Activated naive CD4-positive, alpha-beta T cell treated with anti-CD3 and anti-CD28 coated beads, Interleukin-2, amount 10 ng/mL, durations not matched to agents 7 days and 5 days (primary cell): ENCODE results near the gene CISTR.
"Not testable (repeated sequence)": the region's sequence is repeated elsewhere in the genome, so short reads cannot be mapped to it uniquely, and the experiment has no call there.

Experiments
- CTCF ChIA-PET: fragments of 350-600 bp; sonication (Branson Sonifier 250); formaldehyde crosslinking; loops from one replicate; lab custom pipeline; 2021; ENCODE audit warnings: antibody characterized with exemption; lab: Charles Lee
- DNase-seq: peaks from one replicate; pipeline ENCODE4 v3.0.0-alpha.2; 2020
- H3K27ac Mint-ChIP-seq: one replicate; pipeline ENCODE4 v1.8.0; 2021; ENCODE audit warnings: mild to moderate bottlenecking, moderate library complexity, mixed read lengths
- H3K27me3 Mint-ChIP-seq: one replicate; pipeline ENCODE4 v1.8.0; 2021; ENCODE audit warnings: mild to moderate bottlenecking, mixed read lengths
- H3K36me3 Mint-ChIP-seq: one replicate; pipeline ENCODE4 v1.8.0; 2021; ENCODE audit warnings: mixed read lengths
- H3K4me1 Mint-ChIP-seq: one replicate; pipeline ENCODE4 v1.8.0; 2021; ENCODE audit warnings: mixed read lengths
- H3K4me3 Mint-ChIP-seq: one replicate; pipeline ENCODE4 v1.8.0; 2021; ENCODE audit warnings: mild to moderate bottlenecking, moderate library complexity, mixed read lengths
- H3K9me3 Mint-ChIP-seq: one replicate; pipeline ENCODE4 v1.8.0; 2021; ENCODE audit warnings: mixed read lengths

The CISTR gene

GRCh38 chr12:53777936-53778644 lies 26.3 kb upstream of the CISTR start:
- H3K27me3 Mint-ChIP-seq, result peaks cover 45% of the 10 kb centered on the region
- H3K4me3 Mint-ChIP-seq, result no peak overlapping the region
- no peak overlapping the region for H3K27ac Mint-ChIP-seq
- H3K4me1 Mint-ChIP-seq, result no peaks in the 10 kb centered on the region
- no peak for DNase-seq
- CTCF ChIA-PET, result no interaction called here
- H3K36me3 Mint-ChIP-seq, result no peaks in the 10 kb centered on the region
- H3K9me3 Mint-ChIP-seq, result no peaks in the 10 kb centered on the region

- H3K9me3 Mint-ChIP-seq, result no peaks in the 10 kb centered on the region
- H3K4me3 Mint-ChIP-seq, result no peak overlapping the region
- H3K27ac Mint-ChIP-seq, result no peak overlapping the region
- CTCF ChIA-PET, result no interaction called here
- no peaks in the 10 kb centered on the region for H3K4me1 Mint-ChIP-seq
- DNase-seq, result no peak
- no peaks in the 10 kb centered on the region for H3K36me3 Mint-ChIP-seq
- H3K27me3 Mint-ChIP-seq, result peaks cover 39% of the 10 kb centered on the region
These were observed 25.6 kb upstream of the CISTR start for GRCh38 chr12:53777412-53777811.

DNA sequence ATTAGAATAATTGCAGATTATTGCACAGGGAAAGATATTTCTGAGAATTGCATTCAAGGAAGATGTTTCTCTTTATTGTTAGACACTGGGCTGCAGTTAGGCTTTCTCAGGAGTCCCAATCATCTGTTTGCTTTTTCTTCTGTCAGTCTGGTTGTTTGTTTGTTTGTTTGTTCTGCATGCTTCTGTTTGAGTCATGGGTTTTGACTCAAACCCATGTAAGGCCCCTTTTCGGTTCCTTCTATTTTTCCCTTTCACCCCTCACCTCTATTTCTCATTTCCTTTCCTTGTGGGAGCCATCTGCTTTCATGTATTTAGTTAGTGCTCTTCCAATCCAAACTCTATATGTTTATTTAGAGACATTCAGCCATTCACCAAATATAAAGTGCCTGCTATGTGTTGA lies 25.1 kb upstream of the CISTR start:
- Mint-ChIP-seq H3K4me1 (no peaks in the 10 kb centered on the region), H3K4me3 (no peak overlapping the region), H3K36me3 (no peaks in the 10 kb centered on the region), H3K27ac (no peak overlapping the region), H3K27me3 (peaks cover 43% of the 10 kb centered on the region), H3K9me3 (no peaks in the 10 kb centered on the region)
- CTCF ChIA-PET, result no interaction called here
- DNase-seq, result no peak

GRCh38 chr12:53775478-53776145 lies 23.8 kb upstream of the CISTR start:
- CTCF ChIA-PET, result interaction anchor here (1.6 kb wide), 1 partner anchor 18 kb away, joined by 5 read pairs; no protein-coding TSS in a partner anchor

GRCh38 chr12:53770281-53770680 lies 18.5 kb upstream of the CISTR start:
- DNase-seq, result no peak
- Mint-ChIP-seq H3K4me3 (no peak overlapping the region), H3K4me1 (no peaks in the 10 kb centered on the region), H3K27me3 (peaks cover 40% of the 10 kb centered on the region), H3K9me3 (no peaks in the 10 kb centered on the region), H3K36me3 (no peaks in the 10 kb centered on the region), H3K27ac (no peak overlapping the region)
- CTCF ChIA-PET, result no interaction called here

More at GRCh38 chr12:53775478-53776145, 23.8 kb upstream of the CISTR start:
- no peaks in the 10 kb centered on the region for H3K36me3 Mint-ChIP-seq
- H3K4me3 Mint-ChIP-seq, result no peak overlapping the region
- H3K9me3 Mint-ChIP-seq, result no peaks in the 10 kb centered on the region
- no peaks in the 10 kb centered on the region for H3K4me1 Mint-ChIP-seq
- no peak for DNase-seq
- peaks cover 34% of the 10 kb centered on the region for H3K27me3 Mint-ChIP-seq
- H3K27ac Mint-ChIP-seq, result no peak overlapping the region

GRCh38 chr12:53768976-53769375 lies 17.2 kb upstream of the CISTR start:
- Mint-ChIP-seq H3K4me1 (no peaks in the 10 kb centered on the region), H3K9me3 (no peaks in the 10 kb centered on the region), H3K27ac (no peak overlapping the region), H3K27me3 (peaks cover 53% of the 10 kb centered on the region), H3K36me3 (no peaks in the 10 kb centered on the region), H3K4me3 (no peak overlapping the region)
- CTCF ChIA-PET, result no interaction called here
- DNase-seq, result no peak

DNA sequence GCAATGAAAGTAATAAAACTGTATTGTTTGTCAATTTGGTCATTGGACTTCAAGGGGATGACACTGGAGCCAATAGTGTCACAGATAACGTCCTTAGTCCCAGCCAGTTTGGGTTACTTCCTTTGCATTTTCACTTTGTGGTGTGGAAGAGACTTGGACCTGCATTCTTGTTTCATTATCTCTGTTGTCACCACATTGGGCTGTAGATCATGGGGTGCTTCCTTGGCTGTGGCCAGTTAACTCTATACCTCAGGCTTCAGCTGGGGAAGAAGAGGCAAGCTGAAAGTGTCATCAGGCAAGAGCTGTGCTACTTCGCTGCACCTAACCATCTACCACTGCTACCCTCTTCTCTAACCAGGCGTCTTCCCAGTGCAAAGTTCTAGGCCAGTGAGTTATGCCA lies 15.1 kb upstream of the CISTR start:
- Mint-ChIP-seq H3K4me1 (no peaks in the 10 kb centered on the region), H3K9me3 (no peaks in the 10 kb centered on the region), H3K4me3 (no peak overlapping the region), H3K36me3 (no peaks in the 10 kb centered on the region), H3K27me3 (peaks cover 54% of the 10 kb centered on the region), H3K27ac (no peak overlapping the region)
- no peak for DNase-seq
- CTCF ChIA-PET, result interaction anchor here (1.5 kb wide), 1 partner anchor 10 kb away, joined by 3 read pairs; no protein-coding TSS in a partner anchor

- Mint-ChIP-seq H3K27me3 (peaks cover 60% of the 10 kb centered on the region), H3K9me3 (no peaks in the 10 kb centered on the region), H3K4me3 (no peak overlapping the region), H3K36me3 (no peaks in the 10 kb centered on the region), H3K27ac (no peak overlapping the region), H3K4me1 (no peaks in the 10 kb centered on the region)
- CTCF ChIA-PET, result interaction anchor here (1.5 to 2.2 kb wide), 2 partner anchors 9 to 20 kb away, joined by 3 to 12 read pairs; no protein-coding TSS in a partner anchor
- no peak for DNase-seq
These were observed 14.1 kb upstream of the CISTR start for GRCh38 chr12:53765891-53766290.

DNA sequence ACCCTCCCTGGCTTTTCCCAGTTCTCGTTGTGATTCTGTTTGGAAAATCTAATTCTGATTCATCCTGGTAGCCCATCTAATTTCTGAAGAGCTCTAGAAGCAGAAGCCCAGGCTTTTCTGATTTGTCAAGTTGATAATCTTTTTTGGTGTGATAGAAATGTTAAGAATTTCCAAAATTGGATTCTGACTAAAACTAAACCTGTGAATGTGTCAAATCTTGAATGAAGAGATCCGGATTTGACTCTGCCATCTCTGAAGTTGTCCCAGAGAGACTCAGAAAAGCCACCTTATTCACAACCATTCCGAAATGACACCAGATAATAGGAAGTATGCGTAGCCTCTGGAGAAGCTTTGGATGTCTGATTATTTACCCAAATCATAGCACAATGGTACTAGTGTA lies 12.8 kb upstream of the CISTR start:
- Mint-ChIP-seq H3K36me3 (no peaks in the 10 kb centered on the region), H3K9me3 (no peaks in the 10 kb centered on the region), H3K27ac (no peak overlapping the region), H3K27me3 (peaks cover 68% of the 10 kb centered on the region), H3K4me1 (no peaks in the 10 kb centered on the region), H3K4me3 (no peak overlapping the region)
- no peak for DNase-seq
- CTCF ChIA-PET, result interaction anchor here (1.0 to 2.2 kb wide), 3 partner anchors 19 to 66 kb away, joined by 3 to 12 read pairs (median 7); no protein-coding TSS in a partner anchor

DNA sequence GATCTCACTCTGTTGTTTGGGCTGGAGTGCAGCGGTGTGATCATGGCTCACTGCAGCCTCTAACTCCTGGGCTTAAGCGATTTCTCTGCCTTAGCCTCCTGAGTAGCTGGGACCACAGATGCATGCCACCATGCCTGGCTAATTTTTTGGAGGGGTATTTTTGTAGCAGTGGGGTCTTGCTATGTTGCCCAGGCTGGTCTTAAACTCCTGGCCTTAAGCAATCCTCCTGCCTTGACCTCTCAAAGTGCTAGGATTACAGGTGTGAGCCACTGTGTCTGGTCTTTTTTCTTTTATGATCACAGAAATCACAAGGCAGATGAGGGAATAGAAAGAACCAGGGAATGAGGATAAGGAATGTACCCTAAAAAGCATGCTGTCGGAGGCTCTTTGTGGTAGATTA lies 11.0 kb upstream of the CISTR start:
- DNase-seq, H3K4me1 Mint-ChIP-seq, H3K4me3 Mint-ChIP-seq, CTCF ChIA-PET, H3K9me3 Mint-ChIP-seq, H3K36me3 Mint-ChIP-seq, H3K27ac Mint-ChIP-seq: not testable (repeated sequence)
- H3K27me3 Mint-ChIP-seq, result peaks cover 72% of the 10 kb centered on the region

GRCh38 chr12:53761306-53761705 lies 9.5 kb upstream of the CISTR start:
- no peak for DNase-seq
- Mint-ChIP-seq H3K27me3 (peaks cover 69% of the 10 kb centered on the region), H3K36me3 (no peaks in the 10 kb centered on the region), H3K9me3 (no peaks in the 10 kb centered on the region), H3K27ac (no peak overlapping the region), H3K4me1 (peaks cover 15% of the 10 kb centered on the region), H3K4me3 (no peak overlapping the region)
- CTCF ChIA-PET, result interaction anchor here (1.1 to 2.9 kb wide), 3 partner anchors 10 to 18 kb away, joined by 3 to 15 read pairs (median 3); partner anchors contain the start of gene CISTR

DNA sequence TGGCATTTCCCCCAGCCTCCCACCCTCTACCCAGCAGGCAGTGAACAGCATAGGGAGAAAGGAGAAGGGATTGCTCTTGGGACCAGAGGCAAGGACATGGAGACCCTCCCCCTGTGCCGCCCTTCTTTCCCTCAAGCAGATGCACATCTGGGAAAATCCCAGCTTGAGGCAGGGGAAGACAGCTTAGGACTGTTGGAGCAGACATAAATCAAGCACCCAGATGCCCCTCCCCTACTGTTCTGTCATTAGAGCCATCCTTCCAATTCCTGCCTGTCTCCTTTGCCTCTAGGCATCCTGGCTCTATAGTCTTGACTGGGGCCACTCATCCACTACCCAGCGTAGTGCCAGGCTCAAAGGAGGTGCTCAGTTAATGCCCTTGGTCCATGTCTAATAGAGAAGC lies 7.5 kb upstream of the CISTR start:
- H3K27ac Mint-ChIP-seq, result no peak overlapping the region
- H3K9me3 Mint-ChIP-seq, result no peaks in the 10 kb centered on the region
- DNase-seq, result no peak
- CTCF ChIA-PET, result interaction anchor here (1.0 to 2.9 kb wide), 2 partner anchors 13 to 16 kb away, joined by 3 to 15 read pairs; no protein-coding TSS in a partner anchor
- peaks cover 15% of the 10 kb centered on the region for H3K4me1 Mint-ChIP-seq
- H3K36me3 Mint-ChIP-seq, result no peaks in the 10 kb centered on the region
- peaks cover 58% of the 10 kb centered on the region for H3K27me3 Mint-ChIP-seq
- H3K4me3 Mint-ChIP-seq, result no peak overlapping the region

DNA sequence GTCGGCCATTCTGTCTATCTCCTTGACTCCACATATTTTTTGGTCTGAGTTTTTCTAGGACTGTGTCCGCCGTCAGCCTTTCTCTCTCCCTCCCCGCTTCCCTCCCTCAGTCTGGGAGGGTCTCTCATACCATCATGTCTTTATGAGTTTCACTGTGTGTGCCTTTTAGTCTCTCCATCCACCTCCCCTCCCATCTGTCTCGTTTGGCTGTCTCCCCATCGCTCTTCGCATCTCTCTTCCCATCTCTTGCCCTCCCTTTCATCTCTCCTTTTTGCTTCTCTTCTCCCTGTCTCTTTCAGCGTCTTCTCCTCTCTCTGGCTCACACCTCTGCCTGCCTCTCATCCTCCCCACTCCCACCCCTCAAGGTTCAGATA lies 6.9 kb upstream of the CISTR start:
- peaks cover 53% of the 10 kb centered on the region for H3K27me3 Mint-ChIP-seq

GRCh38 chr12:53758081-53758729 lies 6.4 kb upstream of the CISTR start:
- Mint-ChIP-seq H3K27me3 (peaks cover 49% of the 10 kb centered on the region), H3K36me3 (no peaks in the 10 kb centered on the region), H3K9me3 (no peaks in the 10 kb centered on the region), H3K4me1 (peaks cover 15% of the 10 kb centered on the region), H3K27ac (no peak overlapping the region), H3K4me3 (no peak overlapping the region)
- DNase-seq, result no peak
- CTCF ChIA-PET, result interaction anchor here (0.6 to 7.5 kb wide), 12 partner anchors 14 to 196 kb away, joined by 3 to 122 read pairs (median 4); partner anchors contain the start of gene CALCOCO1

More for the DNA sequence above, 6.9 kb upstream of the CISTR start:
- CTCF ChIA-PET, result interaction anchor here (0.6 to 7.5 kb wide), 3 partner anchors 14 to 69 kb away, joined by 3 to 122 read pairs (median 4); no protein-coding TSS in a partner anchor
- Mint-ChIP-seq H3K4me1 (peaks cover 15% of the 10 kb centered on the region), H3K27ac (no peak overlapping the region), H3K4me3 (no peak overlapping the region), H3K36me3 (no peaks in the 10 kb centered on the region), H3K9me3 (no peaks in the 10 kb centered on the region)
- DNase-seq, result no peak
